Mesothelial cell of epicardium (in vitro differentiated cells): ENCODE results near the gene TRIM45. TPM values are rescaled to one million over a fixed set of nuclear protein-coding genes. Genes with fewer than 3 reads are reported as not detected.

Experiments
- DNase-seq, 2 experiments: peaks; one replicate each; pipeline ENCODE4 v3.0.0; 2021; ENCODE audit warnings: low spot score in 2 of 2; ENCODE audit not compliant: unreplicated experiment in 2 of 2
- H3K27ac Mint-ChIP-seq: 2 replicates; pipeline ENCODE4 v1.8.0; 2021; ENCODE audit warnings: mixed read lengths
- H3K27me3 Mint-ChIP-seq: 2 replicates; pipeline ENCODE4 v1.8.0; 2021; ENCODE audit warnings: low read depth, mixed read lengths
- H3K36me3 Mint-ChIP-seq: 2 replicates; pipeline ENCODE4 v1.8.0; 2021; ENCODE audit warnings: mixed read lengths
- H3K4me1 Mint-ChIP-seq: 2 replicates; pipeline ENCODE4 v1.8.0; 2021; ENCODE audit warnings: mixed read lengths
- H3K4me3 Mint-ChIP-seq: 2 replicates; pipeline ENCODE4 v1.8.0; 2021; ENCODE audit warnings: mild to moderate bottlenecking, moderate library complexity, mixed read lengths
- H3K9me3 Mint-ChIP-seq: 2 replicates; pipeline ENCODE4 v1.8.0; 2021; ENCODE audit warnings: mixed read lengths
- CTCF ChIP-seq: fragments of 200-600 bp; sonication (generic); IDR thresholded peaks from one replicate; pipeline ENCODE4 v1.5.0; 2021; ENCODE audit warnings: antibody characterized with exemption; ENCODE audit not compliant: unreplicated experiment
- microRNA-seq: library from miRNA; unstranded; fragments of <30 nt; microRNA quantifications from one replicate; pipeline ENCODE4 v1.2.0, GENCODE V29; 2021; ENCODE audit warnings: inconsistent platforms, mixed read lengths
- total RNA-seq: library from RNA; stranded (reverse); gene quantifications from 3 replicates; pipeline ENCODE4 v1.2.1, GENCODE V29; 2021

The TRIM45 gene
- total RNA-seq, 1 donor from 2014 or later = 40.0 TPM

- no peaks in the 10 kb centered on the region for H3K27me3 Mint-ChIP-seq
- DNase-seq = no peak
- no peaks in the 10 kb centered on the region for H3K9me3 Mint-ChIP-seq
- TF ChIP-seq CTCF = no peak
- peaks cover 2% of the 10 kb centered on the region for H3K36me3 Mint-ChIP-seq
- peak overlapping the region; percentile 47 for H3K27ac Mint-ChIP-seq
- H3K4me3 Mint-ChIP-seq = no peak overlapping the region
- peaks cover 20% of the 10 kb centered on the region for H3K4me1 Mint-ChIP-seq
Observed at GRCh38 chr1:117061986-117062415, 59.5 kb downstream of the TRIM45 start.

Small RNAs within 50 kb of the gene (microRNA-seq; reads per million reads assigned to microRNA genes)
- 25.8 reads per million, percentile 47 among the genes with 10 or more reads in this experiment for gene MIR942

Other genes starting within 250 kb of the TRIM45 start
- 100 to 108 TPM (median 106 TPM) in 3 replicates for gene PTGFRN, start 211.8 kb downstream of the TRIM45 start, total RNA-seq
- 3.7 to 5.6 TPM (median 4.1 TPM) in 3 replicates for gene CD101, start 120.0 kb downstream of the TRIM45 start, total RNA-seq
- gene TTF2, start 61.4 kb downstream of the TRIM45 start, total RNA-seq = 38.4 to 40.6 TPM (median 40.6 TPM) in 3 replicates
- gene VTCN1, start 89.2 kb upstream of the TRIM45 start, total RNA-seq = 27.6 to 28.3 TPM (median 27.9 TPM) in 3 replicates
- gene MAN1A2, start 245.7 kb upstream of the TRIM45 start, total RNA-seq = 53.1 to 56.5 TPM (median 55.1 TPM) in 3 replicates